ENCODE measurements around the gene MRPL16.

DNA sequence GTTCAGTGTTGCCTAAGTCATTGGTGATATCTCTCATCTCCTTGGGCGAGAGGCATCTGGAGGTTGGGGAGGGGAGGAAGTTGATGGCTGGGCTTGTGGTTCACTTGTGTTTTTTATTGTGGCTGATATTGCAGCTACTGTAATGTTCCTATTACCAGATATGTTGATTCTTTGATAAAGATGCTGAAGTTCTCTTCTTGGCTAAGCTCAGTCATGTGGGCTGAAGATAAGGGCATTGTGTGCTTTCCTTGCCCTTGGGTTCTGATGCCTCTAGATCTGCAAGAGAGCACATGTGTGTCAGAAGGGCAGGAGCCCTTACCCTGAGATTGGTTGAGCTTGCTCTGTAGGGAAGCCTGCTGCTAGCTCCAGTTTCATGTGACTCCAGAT is 43.4 kb downstream of the MRPL16 start:
- TF ChIP-seq, protein P1, sequence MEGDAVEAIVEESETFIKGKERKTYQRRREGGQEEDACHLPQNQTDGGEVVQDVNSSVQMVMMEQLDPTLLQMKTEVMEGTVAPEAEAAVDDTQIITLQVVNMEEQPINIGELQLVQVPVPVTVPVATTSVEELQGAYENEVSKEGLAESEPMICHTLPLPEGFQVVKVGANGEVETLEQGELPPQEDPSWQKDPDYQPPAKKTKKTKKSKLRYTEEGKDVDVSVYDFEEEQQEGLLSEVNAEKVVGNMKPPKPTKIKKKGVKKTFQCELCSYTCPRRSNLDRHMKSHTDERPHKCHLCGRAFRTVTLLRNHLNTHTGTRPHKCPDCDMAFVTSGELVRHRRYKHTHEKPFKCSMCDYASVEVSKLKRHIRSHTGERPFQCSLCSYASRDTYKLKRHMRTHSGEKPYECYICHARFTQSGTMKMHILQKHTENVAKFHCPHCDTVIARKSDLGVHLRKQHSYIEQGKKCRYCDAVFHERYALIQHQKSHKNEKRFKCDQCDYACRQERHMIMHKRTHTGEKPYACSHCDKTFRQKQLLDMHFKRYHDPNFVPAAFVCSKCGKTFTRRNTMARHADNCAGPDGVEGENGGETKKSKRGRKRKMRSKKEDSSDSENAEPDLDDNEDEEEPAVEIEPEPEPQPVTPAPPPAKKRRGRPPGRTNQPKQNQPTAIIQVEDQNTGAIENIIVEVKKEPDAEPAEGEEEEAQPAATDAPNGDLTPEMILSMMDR (conservative IDR thresholded peaks at IDR 0.05; ENCODE audit: low read depth, low read length): no peak
- no peak for TF ChIP-seq EZH2 (IDR thresholded peaks at IDR 0.05; ENCODE audit: borderline replicate concordance, low read depth, low read length, poor library complexity, severe bottlenecking)

All from A673 (cell line).